Neural cell (in vitro differentiated cells): Measurements from ENCODE around the gene IL12B.

Experiments
- EP300 ChIP-seq: fragments of 450-650 bp; conservative IDR thresholded peaks from 2 replicates; pipeline ENCODE4 v1.6.1; 2014; ENCODE audit warnings: antibody characterized with exemption, mild to moderate bottlenecking, moderate library complexity; ENCODE audit not compliant: poor library complexity, severe bottlenecking
- EZH2 ChIP-seq: fragments of 200-600, 300-800 bp; shearing (Covaris generic), sonication (generic); IDR thresholded peaks from 2 replicates; pipeline ENCODE4 v1.6.1; 2014; ENCODE audit warnings: antibody characterized with exemption, low read length, borderline replicate concordance, mild to moderate bottlenecking; ENCODE audit not compliant: insufficient read depth, poor library complexity, severe bottlenecking
- MXI1 ChIP-seq: fragments of 450-650 bp; conservative IDR thresholded peaks from 2 replicates; pipeline ENCODE4 v1.6.1; 2014; ENCODE audit warnings: antibody characterized with exemption, mild to moderate bottlenecking; ENCODE audit not compliant: poor library complexity, severe bottlenecking
- POLR2AphosphoS5 ChIP-seq: IDR thresholded peaks from 2 replicates; pipeline ENCODE4 v1.6.1; 2012
- SMC3 ChIP-seq: fragments of 450-650 bp; conservative IDR thresholded peaks from 2 replicates; pipeline ENCODE4 v1.6.1; 2014; ENCODE audit warnings: antibody characterized with exemption, mild to moderate bottlenecking, moderate library complexity; ENCODE audit not compliant: poor library complexity
- TF ChIP-seq, protein P1 (sequence below): fragments of 450-650 bp; IDR thresholded peaks from 2 replicates; pipeline ENCODE4 v1.5.1; 2014; ENCODE audit warnings: antibody characterized with exemption, mild to moderate bottlenecking, moderate library complexity; ENCODE audit not compliant: poor library complexity, severe bottlenecking
- TF ChIP-seq, protein P2 (sequence below): IDR thresholded peaks from 2 replicates; pipeline ENCODE4 v1.6.1; 2012; ENCODE audit warnings: borderline replicate concordance

- TF ChIP-seq EP300 (no peak), EZH2 (no peak), POLR2AphosphoS5 (no peak), SMC3 (no peak), MXI1 (no peak)
- TF ChIP-seq, protein P1, sequence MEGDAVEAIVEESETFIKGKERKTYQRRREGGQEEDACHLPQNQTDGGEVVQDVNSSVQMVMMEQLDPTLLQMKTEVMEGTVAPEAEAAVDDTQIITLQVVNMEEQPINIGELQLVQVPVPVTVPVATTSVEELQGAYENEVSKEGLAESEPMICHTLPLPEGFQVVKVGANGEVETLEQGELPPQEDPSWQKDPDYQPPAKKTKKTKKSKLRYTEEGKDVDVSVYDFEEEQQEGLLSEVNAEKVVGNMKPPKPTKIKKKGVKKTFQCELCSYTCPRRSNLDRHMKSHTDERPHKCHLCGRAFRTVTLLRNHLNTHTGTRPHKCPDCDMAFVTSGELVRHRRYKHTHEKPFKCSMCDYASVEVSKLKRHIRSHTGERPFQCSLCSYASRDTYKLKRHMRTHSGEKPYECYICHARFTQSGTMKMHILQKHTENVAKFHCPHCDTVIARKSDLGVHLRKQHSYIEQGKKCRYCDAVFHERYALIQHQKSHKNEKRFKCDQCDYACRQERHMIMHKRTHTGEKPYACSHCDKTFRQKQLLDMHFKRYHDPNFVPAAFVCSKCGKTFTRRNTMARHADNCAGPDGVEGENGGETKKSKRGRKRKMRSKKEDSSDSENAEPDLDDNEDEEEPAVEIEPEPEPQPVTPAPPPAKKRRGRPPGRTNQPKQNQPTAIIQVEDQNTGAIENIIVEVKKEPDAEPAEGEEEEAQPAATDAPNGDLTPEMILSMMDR: no peak
- TF ChIP-seq, protein P2, sequence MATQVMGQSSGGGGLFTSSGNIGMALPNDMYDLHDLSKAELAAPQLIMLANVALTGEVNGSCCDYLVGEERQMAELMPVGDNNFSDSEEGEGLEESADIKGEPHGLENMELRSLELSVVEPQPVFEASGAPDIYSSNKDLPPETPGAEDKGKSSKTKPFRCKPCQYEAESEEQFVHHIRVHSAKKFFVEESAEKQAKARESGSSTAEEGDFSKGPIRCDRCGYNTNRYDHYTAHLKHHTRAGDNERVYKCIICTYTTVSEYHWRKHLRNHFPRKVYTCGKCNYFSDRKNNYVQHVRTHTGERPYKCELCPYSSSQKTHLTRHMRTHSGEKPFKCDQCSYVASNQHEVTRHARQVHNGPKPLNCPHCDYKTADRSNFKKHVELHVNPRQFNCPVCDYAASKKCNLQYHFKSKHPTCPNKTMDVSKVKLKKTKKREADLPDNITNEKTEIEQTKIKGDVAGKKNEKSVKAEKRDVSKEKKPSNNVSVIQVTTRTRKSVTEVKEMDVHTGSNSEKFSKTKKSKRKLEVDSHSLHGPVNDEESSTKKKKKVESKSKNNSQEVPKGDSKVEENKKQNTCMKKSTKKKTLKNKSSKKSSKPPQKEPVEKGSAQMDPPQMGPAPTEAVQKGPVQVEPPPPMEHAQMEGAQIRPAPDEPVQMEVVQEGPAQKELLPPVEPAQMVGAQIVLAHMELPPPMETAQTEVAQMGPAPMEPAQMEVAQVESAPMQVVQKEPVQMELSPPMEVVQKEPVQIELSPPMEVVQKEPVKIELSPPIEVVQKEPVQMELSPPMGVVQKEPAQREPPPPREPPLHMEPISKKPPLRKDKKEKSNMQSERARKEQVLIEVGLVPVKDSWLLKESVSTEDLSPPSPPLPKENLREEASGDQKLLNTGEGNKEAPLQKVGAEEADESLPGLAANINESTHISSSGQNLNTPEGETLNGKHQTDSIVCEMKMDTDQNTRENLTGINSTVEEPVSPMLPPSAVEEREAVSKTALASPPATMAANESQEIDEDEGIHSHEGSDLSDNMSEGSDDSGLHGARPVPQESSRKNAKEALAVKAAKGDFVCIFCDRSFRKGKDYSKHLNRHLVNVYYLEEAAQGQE: no peak
These were observed 31.9 kb upstream of the IL12B start for GRCh38 chr5:159362220-159362619.
